CD4-positive, alpha-beta T cell treated with Interferon gamma for 1 hour (primary cell): Measurements from ENCODE around the gene ADGRG1.
"Not testable (repeated sequence)": the region's sequence is repeated elsewhere in the genome, so short reads cannot be mapped to it uniquely, and the experiment has no call there.

Experiments
- DNase-seq: peaks from one replicate; pipeline ENCODE4 v3.0.0-alpha.2; 2020

The ADGRG1 gene

DNA sequence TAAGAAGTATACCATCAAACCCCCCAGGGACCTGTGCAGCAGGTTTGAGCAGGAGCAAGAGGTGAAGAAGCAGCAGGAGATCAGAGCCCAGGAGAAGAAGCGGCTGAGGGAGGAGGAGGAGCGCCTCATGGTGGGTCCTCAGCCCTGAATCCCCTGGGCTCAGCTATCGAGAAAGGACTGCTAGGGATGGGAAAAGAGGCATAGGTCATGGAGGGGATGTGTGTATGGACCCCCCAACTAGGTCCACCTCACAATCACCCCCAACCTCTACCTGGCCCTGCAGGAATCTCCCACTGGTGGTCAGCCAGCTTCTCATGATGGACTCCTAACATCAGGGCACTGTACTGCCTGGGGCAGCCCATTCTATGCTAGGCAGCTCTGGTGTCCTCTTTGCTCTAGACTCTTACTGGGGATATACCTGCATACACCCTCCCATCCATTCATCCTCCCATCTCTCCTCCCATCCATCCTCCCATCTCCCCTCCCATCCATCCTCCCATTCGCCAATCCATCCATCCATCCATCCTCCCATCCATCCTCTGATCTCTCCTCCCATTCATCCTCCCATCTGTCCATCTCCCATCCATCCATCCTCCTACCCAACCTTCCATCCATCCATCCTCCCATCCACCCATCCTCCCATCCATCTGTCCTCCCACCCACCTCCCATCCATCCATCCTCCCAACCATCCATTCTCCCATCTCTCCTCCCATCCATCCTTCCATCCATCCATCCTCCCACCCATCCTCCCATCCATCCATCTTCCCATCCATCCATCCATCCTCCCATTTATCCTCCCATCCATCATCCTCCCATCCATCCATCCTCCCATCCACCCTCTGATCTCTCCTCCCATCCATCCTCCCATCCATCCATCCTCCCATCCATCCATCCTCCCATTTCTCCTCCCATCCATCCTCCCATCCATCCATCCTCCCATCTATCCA is 76.7 kb downstream of the ADGRG1 start:
- DNase-seq, result no peak

DNA sequence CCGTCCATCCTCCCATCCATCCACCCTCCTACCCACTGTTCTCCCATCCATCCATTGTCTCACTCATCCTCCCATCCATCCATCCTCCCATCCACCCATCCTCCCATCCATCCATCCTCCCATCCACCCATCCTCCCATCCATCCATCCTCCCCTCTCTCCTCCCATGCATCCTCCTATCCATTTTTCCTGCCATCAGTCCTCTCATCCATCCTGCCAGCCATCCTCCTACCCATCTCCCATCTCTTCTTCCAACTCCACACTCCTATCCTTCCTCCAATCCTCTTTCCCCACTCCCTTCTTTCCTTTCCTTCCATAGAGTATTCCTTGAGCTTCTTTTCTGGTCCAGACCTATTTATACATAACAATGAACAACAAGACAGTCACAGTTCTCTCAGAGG is 78.3 kb downstream of the ADGRG1 start:
- no peak for DNase-seq

DNA sequence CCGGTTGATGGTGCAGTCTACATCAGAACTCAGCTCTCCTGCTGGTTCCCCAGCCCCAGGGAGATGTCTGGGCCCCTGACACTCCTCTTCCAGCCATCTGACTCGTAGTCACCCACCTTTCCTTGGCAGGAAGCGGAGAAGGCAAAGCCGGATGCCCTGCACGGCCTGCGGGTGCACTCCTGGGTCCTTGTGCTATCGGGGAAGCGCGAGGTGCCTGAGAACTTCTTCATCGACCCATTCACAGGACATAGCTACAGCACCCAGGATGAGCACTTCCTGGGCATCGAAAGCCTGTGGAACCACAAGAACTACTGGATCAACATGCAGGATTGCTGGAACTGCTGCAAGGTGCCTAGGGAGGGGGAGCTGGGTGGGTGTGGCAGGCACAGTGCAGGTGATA is 78.9 kb downstream of the ADGRG1 start:
- DNase-seq, result no peak

DNA sequence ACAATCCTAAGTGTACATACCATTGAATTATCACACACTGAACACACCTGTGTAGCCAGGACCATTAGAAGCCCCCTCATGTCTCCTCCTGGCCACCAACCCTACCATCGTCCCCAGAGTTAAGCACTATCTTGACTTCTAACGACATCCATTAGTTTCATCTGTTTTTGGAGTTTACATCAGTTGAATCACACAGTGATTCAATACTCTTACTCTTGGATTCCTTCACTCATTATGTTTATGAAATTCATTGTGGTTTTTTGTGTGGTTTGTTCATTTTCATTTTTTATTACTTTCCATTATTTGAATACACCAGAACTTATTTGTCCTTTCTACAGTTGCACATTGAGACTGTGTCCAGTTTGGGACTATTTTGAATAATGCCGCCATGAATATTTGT is 79.7 kb downstream of the ADGRG1 start:
- no peak for DNase-seq

DNA sequence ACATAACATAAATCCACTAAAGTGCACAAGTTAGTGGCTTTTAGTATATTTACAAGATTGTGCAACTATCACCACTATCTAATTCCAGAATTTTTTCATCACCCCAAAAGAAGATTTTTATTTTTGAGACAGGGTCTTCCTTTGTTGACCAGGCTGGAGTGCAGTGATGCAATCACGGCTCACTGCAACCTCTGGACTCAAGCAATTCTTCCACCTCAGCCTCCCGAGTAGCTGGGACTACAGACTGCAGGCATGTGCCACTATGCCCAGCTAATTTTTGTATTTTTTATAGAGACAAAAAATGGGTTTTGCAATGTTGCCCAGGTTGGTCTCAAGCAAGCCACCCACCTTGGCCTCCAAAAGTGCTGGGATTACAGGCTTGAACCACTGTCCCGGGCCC is 81.2 kb downstream of the ADGRG1 start:
- no peak for DNase-seq

DNA sequence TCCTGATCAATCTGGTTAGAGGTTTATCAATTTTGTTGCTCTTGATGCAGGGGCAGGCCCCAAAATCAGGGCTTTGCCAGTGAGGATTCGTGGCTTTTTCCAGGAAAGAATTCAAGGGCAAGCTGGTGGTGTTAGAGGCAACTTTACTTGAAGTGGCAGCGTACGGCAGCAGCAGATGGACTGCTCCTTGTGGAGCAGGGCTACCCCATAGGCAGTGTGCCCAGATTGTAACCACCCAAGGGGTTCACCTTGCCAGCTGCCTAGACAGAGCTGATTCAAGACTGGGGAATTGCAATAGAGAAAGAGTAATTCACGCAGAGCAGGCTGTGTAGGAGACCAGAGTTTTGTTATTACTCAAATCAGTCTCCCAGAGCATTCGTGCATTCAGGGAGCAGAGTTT is 82.9 kb downstream of the ADGRG1 start:
- DNase-seq, result no peak

DNA sequence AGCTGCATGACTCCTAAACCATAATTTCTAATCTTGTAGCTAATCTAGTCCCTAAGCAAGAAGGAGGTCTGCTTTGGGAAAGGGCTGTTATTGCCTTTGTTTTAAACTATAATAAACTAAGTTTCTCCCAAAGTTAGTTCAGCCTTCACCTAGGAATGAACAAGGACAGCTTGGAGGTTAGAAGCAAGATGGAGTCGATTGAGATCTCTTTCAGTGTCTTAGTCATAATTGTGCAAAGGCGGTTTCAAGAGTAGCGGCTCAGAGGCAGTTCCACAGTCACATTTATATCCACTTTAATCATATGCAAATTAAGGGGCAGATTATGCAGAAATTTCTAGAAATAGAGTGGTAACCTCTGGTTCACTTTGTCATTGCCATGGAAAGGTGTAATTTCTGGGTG is 83.6 kb downstream of the ADGRG1 start:
- DNase-seq, result no peak

DNA sequence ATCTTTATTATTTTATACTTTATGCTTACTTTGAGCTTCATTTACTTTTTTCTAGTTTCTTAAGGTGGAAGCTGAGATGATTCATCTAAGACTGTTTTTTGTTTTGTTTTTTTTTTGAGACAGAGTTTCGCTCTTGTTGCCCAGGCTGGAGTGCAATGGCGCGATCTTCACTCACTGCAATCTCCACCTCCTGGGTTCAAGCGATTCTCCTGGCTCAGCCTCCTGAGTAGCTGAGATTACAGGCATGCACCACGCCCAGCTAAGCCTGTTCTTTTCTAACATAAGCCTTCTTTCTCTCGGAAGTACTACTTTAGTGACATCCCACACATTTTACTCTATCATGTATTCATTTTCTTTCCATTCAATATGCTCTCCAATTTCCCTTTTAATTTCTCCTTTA is 84.1 kb downstream of the ADGRG1 start:
- DNase-seq, result not testable (repeated sequence)

DNA sequence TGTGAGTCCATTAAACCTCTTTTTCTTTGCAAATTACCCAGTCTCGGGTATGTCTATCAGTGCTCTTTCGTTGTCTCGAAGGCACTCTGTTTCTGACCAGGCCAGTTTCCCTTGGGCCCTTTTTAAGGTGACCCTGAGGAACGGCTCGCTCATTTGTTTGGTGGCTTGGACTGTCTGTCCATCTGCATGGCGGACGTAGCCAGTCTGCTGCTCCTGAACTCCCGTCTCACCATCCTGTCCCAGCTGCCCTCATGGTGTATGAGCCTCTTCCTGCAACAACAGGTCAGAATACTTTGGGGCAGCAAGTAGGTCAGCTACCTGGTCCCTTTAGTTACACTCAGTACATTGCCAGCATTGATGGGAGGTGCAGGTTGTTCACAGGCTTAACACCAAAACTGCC is 85.2 kb downstream of the ADGRG1 start:
- DNase-seq, result no peak

DNA sequence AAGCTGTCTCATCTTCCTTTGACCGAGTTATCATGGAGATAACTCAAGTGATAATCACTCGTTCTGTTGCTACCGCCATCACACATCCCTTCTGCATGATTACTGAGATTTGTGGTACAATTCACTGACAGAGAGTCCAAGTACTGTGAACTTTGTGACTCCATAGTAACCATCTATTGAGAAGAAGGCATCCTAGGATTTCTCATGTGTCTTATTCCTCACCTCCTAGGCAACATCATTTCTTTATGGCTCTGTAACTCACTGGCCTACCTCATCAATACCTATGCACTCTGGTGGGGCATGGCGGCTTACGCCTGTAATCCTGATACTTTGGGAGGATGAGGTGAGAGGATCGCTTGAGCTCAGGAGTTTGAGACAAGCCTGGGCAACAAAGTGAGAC is 85.6 kb downstream of the ADGRG1 start:
- no peak for DNase-seq
